Measurements from ENCODE around the gene ARHGAP21.
A peak's percentile ranks its signal among the peaks of the same experiment; 100 is the strongest.
"Not testable (repeated sequence)": the region's sequence is repeated elsewhere in the genome, so short reads cannot be mapped to it uniquely, and the experiment has no call there.

The ARHGAP21 gene

DNA sequence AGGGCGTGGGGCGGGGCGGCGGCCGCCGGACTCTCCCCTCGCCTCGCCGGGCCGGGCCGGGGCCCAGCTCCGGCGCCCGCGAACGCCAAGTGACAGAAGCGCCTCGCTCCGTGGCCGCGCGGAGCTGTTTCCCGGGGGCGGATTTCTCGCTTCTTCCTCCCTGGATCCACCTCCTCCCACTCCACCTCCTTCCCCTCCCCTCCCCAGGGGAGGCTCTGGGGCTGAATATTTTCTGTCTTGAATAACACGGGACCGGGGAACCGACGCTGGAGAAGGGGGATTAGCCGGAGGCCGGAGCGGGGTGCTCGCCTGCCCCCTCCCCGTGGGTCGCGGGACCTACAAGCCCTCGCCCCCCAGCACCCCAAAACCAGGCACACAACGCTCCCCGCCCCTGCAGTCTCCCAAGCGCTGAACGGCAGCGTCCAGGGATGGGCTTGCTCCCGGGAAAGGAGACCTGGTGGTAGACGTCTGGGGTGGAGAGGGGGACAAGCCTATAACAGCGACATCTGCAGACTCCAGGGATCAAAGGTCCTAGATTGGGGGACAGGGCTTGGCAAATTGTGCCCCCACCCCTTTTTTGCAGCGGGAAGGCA, at the start of gene ARHGAP21:
ARHGAP21 (minus strand) TSS at position 100 of the 593 bp plus-strand sequence. CDS start 1,988 bp downstream, outside the sequence.
- peak; percentile 80 for DNase-seq

DNA sequence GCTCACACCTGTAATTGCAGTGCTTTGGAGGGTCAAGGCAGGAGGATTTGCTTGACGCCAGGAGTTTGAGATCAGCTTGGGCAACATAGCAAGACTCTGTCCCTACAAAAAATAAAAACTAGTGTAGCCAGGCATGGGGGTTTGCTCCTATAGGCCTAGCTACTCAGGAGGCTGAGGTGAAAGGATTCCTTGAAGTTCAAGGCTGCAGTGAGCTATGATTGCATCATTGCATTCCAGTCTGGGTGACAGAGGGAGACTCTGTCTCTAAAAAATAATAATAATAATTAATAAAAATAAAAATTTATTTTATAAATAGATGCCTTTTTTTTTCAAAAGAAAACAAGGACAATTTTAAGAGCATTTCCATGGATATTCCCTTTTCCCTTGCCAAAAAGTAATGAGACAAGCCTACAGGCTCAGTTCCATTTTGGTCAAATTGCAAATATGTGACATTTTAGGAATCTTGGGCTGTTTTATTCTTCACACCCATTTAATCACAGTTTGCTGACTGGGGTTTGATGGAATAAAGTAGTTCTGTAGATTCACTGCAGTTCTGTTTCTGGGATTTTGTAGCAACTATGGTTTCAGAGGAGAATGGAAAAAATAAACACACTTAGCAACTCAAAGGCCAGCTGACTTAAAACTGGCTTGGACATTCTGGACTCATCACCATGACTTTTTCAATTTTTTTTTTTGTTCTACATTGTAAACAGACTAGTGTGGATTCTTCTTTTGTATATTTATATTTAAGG, 48.4 kb upstream of the ARHGAP21 start:
- no peak for DNase-seq

DNA sequence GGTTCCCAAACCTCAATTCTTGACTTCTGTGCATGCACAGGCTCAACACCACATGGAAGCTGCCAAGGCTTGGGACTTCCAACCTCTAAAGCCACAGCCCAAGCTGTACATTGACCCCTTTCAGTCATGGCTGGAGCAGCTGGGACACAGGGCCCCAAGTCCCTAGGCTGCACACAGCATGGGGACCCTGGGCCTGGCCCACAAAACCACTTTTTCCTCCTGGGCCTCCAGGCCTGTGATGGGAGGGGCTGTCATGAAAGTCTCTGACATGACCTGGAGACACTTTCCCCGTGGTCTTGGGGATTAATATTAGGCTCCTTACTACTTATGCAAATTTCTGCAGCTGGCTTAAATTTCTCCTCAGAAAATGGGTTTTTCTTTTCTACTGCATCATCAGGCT, 41.3 kb upstream of the ARHGAP21 start:
- not testable (repeated sequence) for DNase-seq

DNA sequence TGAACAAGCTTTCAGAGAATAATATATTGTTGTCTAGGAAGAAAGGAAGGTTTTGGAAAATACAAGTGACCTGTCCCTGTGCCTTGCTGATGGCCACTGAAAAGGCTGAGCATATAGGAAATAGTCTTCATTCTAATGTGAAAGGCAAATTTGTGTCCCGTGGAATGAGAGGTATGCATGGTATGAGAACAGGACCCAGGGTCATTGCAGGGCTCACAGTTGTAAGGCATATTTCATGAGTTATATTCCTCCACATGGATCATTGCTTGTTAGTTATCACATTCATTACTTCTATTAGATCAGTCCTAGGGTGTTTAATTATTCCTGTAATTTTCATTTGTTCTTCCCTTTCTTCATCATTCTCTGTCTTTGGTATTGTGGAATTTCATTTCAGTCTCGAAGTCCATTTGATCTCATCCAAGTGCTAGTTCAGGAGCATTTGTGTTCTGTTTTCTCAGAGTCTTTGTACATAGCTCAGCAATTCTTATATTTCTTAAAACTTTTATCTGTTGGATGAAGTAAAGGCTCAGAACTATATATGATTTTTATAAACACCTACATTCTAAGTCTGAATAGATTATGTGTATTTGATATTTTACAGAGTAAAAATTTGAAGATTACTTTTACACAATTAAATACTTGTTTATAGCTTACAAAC, 39.4 kb upstream of the ARHGAP21 start:
- no peak for DNase-seq

DNA sequence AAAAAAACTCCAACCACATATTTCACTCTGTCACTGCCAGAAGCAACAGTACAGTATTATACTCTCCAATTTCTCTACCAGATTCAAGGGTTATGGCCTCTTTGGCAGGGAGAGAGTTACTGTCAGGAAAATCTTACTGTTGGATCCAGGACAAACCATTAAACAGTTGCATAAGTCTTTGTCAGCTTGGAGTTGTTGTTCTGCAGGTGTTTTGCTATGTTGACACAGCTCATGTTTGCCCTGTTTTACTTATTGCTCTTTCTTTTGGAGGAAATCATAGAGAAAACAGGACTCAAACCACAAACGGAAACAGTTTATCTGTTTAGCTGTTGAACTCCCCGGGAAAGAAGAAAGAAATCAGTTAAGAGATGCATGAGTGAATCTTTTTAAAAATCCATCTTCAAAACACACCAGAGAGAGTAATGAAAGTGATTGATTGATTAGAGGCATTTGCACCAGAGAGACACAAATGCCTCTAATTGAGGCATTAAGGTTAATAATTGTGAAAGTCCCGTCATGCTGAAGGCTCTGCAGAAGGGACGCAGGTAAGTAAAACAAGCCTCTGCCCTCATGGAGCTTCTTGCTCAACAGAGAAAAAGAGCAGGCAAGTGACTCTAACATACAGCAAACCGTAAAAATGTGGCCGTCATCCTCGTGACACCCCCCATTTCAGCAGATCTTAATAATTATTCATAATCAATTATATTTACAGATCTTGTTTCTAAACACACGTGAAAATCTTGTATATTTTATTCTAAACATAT, 38.7 kb upstream of the ARHGAP21 start:
- peak; percentile 6 for DNase-seq

DNA sequence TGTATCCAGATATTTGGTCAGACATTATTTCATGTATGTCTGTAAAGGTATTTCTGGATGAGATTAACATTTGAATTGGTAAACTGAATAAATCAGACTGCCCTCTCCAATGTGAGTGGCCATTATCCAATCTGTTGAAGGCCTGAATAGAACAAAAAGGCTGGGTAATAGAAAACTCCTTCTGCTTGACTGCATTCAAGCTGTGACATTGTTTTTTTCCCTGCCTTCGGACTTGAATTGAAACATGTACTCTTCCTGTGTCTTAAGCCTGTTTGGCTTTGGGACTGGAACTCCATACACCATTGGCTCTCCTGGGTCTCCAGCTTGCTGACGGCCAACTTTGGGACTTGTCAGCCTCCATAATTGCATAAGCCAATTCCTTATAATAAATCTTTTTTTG, 36.0 kb upstream of the ARHGAP21 start:
- DNase-seq, result no peak

DNA sequence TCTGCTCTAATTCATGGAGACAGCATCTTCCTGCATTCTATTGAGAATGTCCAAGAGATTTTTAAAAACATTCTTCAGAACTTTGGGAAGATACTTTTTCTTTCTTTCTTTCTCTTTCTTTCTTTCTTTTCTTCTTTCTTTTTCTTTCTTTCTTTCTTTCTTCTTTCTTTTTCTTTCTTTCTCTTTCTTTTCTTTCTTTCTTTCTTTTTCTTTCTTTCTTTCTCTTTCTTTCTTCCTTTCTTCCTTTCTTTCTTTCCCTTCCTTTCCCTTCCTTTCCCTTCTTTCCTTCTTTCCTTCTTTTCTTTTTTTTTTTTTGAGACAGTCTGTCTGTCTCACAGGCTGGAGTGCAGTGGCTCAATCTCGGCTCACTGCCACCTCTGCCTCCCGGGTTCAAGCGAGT, 34.6 kb upstream of the ARHGAP21 start:
- not testable (repeated sequence) for DNase-seq

DNA sequence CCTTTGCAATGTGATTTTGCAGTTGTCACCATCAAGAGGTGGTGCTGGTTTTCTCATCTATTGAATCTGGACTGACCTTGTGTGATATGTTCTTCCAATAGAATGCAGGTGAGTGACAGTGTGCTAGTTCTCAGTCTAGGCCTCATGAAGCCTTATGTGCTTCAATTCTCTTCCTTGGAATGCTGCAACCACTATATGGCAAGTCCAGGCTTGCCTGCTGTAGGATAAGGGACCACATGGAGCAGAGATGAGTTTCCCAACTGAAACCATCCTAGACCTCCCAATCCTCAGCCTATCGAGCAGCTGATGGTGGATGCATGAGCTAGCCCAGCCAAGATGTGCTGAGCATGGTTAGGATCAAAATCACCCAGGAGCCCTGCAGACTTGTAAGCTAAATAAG, 32.6 kb upstream of the ARHGAP21 start:
- no peak for DNase-seq

DNA sequence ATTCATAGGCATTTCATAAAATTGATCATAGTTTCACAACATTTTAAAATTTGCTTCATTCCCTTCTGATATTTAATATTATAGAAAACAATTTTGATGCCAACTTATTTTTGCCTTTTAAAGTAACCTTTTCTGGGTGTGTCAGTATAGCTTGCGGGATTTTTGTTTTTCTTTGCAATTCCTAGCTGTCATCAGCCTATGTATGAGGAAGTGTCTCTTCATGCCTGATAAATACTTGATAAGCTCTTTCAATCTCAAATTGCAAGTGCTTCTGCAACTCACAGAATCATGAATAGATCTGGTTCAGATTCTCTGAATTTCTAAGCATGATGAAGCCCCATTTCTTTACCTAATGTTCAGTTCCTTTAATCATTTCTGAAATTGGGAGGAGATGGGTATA, 28.0 kb upstream of the ARHGAP21 start:
- peak; percentile 17 for DNase-seq

DNA sequence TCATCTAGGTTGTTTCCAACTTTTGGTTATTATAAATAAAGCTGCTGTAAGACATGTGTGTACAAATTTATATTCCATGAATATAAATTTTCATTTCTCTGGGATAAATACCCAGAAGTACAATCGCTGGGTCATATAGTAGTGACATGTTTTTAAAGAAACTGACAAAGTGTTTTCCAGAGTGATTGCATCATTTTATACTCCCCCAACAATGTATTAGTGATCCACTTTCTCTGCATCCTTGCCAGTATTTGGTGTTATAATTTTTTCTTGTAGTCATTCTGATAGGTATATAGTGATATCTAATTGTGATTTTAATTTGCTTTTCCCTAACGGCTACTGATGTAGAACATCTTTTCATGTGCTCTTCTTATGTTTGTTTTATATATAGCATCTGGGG, 27.0 kb upstream of the ARHGAP21 start:
- no peak for DNase-seq

DNA sequence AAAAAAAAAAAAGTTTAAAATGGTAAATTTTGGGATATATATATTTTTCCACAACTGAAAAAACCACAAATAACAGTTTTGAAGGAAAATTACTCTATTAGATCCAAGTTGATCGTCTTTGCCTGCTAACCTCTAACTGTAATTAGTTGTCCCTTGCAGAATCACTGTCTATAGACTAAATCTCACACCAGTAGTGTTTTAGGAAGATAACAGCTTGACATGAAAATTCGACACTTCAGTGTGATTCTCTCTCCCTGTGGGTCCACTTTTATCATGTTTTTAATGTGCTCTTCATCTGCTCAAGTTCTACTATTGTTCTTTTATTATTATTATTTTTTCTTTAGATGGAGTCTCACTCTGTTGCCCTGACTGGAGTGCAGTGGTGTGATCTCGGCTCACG, 24.5 kb upstream of the ARHGAP21 start:
- no peak for DNase-seq

DNA sequence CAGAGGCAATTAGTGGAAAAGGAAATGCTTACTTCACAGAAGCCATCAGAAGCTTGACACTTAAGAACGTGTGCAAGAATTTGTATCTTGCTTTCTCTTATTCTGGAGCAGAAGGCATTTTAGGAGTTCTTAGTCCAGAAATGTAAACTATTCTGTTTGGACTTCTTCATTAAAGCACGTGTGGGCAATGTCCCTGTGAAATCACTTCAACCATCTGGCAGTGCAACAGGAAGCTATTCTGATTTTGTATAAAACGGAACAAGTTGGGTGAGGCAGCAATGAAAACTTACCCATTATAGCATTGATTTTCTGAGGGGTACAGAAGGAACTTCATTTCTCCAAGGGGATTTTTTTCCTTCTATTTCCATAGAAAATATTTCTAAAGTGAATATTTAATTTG, 21.3 kb upstream of the ARHGAP21 start:
- peak; percentile 62 for DNase-seq

DNA sequence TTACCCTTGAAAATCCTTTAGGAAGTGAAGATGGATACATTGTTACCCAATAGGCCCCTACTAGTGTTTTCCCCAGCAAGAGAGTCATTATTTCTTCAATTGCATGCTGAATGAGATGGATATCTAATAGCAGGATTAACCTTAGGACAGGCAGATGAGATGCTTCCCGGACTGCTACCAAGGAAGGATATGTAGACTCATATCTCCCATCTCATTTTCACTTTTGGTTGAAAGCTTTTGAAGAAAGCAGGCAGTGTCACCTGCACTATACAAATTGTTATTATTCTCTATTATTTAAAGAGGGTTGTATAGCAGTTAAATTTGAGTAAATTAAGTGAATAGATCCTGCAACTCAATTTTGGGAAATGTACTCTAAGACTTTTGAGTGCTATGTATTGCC, 17.0 kb upstream of the ARHGAP21 start:
- no peak for DNase-seq

DNA sequence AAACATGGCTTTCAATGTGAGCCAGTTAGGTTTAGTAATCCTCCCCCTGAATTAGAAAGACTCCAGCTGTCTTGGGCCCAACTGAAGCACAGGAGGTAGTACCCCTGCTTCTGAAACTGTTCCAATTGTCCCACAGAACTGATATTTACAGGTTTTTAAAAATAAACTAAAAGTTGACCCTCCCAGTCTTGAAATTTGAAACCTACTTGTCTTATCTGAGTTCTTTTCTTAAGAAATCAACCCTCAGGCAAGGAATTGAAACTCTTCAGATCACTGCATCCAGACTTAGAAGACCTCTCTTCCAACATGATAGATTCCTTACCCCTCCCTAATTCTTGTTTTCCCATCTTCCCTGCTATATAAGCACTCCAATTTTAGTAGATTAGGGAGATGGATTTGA, 13.3 kb upstream of the ARHGAP21 start:
- DNase-seq, result no peak

DNA sequence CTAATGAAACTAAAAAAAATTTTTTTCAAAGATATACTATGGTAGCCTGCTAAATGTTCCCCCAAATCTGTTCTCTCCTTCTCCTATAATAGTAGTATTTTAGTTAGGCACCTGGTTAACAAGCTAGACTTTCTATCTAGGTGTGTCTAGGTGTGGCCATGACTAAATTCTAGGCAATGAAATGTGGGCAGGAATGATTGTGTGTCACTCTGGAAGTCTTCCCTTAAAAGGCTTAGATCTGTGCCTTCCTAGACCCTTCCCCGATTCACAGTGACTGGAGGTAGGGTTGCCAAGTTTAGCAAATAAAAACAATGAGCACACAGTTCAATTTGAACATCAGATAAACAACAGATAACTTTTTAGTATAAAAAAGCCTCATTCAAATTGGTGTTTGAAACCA, 8.3 kb upstream of the ARHGAP21 start:
- no peak for DNase-seq

DNA sequence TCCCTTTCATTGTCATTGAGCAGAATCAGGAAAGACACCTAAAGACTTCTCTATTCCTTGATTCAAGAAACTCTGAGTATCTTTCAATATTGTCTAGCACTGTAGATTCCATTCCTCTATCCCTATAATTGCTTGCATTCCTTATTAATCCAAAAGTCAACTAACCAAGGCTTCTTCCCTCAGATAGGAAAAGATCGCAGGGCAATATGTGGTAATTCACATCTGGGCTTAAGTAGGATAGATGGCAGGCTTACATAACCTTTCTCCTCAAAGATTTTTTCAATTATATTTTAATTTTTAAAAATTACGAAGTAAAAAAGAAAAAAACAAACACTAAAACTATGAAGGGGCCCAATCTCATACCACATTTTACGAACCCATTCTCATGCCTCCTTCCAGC, 7.1 kb upstream of the ARHGAP21 start:
- DNase-seq, result no peak

DNA sequence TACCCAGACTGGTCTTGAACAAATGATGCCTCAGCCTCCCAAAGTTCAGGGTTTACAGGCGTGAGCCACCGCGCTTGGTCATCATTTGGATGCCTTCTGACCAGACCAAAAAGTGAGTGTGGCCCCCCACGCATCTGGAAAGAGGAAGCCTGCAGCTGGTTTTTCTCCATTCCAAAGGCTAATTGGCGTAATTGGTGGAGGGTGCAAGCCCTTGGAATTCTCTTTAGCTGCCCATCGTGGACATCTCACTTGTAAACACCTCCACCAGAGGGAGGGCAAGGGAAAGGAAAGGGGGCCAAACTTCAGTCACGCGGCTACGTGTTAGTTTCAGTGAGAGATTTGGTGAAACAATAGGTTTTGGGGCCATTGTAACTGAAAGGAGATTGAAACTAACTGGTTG, 4.1 kb upstream of the ARHGAP21 start:
- DNase-seq, result peak; percentile 46

DNA sequence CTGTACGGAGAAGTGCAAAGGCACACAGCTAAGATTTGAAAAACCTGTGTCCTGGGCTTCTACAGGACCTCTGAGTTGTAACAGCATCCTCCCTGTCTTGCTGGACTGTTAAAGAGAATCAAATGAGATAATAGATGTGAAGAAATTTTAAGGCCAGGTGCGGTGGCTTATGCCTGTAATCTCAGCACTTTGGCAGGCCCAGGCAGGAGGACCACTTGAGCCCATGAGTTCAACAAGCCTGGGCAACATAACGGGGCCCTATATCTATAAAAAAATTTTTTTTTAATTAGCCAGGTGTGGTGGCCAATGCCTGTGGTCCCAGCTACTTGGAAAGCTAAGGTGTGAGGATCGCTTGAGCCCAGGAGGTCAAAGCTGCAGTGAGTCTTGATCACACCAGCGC, 2.9 kb upstream of the ARHGAP21 start:
- no peak for DNase-seq

DNA sequence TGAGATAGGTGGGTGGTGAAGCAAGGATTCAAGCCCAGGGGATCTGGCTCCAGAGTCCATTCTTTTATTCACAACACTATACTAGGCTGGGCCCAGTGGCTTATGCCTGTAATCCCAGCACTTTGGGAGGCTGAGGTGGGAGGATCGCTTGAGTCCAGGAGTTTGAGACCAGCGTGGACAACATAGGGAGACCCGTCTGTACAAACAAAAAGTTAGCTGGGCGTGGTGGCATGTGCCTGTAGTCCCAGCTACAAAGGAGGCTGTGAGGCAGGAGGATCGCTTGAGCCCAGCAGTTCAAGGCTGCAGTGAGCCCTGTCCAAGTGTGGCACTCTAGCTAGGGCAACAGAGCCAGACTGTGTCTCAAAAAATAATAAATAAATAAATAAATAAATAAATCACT, 2.3 kb upstream of the ARHGAP21 start:
- DNase-seq, result not testable (repeated sequence)

DNA sequence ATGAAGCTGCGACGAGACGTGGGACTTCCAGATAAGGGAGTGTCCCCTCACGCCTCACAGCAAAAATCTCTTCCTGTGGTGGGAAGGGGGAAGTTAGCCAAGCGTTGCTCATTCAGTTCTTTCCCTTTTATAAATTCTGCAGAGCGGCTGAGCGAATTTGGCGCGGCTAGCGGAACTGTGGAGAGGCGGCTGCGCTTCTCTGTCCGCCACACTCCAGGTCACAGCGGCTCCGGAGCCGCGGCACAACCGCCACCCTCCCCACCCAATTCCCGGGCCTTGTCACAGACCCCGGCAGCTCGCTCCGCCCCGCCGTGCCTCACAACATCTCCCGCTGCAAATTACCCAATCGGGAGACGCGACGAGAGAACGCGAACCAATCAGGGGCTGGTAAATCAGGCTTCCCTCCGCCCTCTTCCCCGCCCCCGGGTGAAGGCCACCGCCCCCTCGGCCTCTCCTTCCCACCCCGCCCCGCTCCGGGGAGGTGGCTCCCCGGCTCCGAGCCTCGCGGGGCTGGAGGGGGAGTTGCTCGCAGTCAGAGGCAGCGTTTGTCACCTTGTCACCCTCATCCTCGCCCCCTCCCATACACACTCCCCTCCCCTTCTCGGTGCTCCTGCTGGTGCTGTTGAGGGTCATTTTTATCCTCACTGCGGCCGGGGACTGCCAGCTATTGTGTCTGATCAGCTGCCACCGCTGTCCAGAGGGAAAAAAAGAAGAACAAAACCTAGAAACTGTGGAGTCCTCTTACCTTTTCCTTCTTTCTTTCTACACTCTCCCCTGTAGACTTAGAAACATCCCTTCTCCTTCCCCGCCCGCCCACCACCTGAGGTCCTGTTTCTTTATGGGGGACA, 918 bp upstream of the ARHGAP21 start:
- peak; percentile 99 for DNase-seq

DNA sequence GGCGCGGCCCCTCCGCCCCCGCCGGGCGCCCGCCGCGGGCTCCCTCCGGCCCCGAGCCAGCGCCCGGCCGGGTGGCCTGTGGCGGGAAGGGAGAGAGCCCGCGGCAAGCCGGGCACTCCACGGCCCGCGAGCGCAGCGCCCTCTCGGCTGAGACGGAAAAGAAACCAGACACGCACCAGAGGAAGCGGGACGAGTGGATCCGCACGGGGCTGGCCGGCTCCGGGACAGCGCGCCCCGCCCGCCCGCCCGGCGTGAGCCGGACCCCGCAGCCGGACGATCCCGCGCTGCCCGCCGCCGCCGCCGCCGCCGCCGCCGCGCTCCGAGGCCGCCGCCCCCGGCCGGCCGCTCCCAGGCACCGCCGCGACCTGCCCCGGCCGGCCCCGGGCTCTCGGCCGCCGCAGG, 300 bp downstream of the ARHGAP21 start:
- DNase-seq, result no peak

DNA sequence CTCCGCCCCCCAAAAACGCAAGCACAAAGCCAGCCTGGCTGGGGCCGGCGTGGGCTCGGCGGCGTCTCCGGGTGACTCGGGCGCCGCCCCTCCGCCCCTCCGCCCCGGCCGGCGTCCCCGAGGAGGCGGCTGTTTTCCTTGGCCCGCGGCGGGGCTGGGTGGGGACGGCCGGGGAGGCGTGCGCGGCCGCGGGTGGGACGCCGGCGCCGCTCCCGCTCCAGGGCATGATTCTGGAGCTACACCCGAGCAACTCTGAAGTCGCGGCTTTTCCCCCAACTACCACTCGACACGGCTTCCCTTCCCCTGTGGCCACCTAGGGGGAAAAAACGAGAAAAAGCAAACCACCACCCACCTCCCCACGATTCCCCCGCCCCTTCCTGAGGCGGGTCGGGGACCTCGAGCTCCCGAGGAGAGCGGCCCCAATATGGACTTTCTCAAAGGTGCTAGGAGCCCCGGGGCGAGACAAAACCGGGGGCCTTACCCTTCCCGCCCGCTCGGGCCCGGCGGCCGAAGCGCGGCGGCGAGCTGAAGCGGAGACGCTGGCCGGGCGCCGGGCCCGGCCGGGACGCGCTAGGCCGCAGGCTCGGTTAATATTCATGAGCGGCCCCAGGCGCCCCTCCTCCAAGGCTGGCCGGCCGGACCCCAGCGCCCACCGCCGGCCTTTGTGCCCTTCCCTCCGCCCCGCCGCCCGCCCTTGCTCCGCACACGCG, 856 bp downstream of the ARHGAP21 start:
- peak; percentile 83 for DNase-seq
